NCI-H2107 (cell line): Measurements from ENCODE around the gene DNAH1.

Experiments used
- DNase-seq: peaks from one replicate; lab custom pipeline; 2025; lab: John Stamatoyannopoulos, UW

DNAH1 gene

DNA sequence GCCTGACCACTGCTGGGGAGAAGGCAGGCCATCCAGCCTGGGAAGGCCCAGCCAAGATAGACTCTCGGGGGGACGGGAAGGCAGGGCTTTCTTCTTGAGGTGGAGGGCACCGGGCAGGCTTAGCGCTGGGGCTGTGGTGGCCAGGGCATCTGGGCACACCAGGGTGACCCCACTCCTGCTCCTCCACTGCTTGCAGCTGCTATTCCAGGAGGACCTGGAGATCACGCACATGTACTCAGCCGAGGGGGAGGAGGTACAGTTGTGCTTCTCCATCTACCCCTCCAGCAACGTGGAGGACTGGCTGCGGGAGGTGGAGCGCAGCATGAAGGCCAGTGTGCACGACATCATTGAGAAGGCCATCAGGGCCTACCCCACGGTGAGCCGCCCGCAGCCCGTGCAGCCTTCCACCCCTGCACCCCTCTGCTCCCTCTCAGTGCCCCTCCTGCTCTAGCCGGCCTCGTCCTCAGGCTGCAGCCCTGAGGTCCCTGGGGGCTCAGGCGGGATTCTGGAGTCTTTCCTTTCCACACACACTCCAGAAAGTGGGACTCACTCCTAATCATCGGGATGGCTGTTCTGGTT lies 42.3 kb downstream of the DNAH1 start:
- DNase-seq, result no peak

DNA sequence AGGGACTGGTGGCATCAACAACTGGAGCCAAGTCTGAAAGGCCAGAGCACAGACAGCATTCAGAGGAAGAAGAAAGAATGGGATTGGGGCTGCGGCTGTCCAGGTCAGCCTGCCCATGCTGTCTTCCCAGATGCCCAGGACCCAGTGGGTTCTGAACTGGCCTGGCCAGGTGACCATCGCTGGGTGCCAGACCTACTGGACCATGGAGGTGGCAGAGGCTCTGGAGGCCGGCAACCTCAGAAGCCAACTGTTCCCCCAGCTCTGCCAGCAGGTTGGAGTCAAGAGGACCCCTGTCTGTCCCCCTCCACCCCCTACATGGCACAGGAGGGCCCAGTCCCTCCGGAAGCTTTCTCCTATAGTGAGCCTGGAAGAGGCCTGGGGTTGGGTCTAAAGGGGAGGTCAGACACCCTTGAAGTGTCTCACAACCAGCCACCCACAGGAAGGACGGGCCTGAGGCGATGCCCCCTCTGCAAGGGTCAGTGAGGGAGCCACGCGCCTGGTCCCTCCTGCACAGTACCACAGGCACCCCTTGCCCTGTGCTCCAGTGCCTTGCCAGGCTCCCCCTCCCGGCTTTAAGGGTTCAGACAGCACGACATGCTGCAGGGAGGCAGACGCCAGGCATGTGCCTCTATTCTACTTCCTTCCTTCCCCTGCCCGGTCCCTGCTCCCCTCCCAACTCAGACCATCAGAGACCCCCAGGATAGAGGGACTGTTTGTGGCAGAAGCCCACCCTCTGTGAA lies 43.2 kb downstream of the DNAH1 start:
- no peak for DNase-seq

DNA sequence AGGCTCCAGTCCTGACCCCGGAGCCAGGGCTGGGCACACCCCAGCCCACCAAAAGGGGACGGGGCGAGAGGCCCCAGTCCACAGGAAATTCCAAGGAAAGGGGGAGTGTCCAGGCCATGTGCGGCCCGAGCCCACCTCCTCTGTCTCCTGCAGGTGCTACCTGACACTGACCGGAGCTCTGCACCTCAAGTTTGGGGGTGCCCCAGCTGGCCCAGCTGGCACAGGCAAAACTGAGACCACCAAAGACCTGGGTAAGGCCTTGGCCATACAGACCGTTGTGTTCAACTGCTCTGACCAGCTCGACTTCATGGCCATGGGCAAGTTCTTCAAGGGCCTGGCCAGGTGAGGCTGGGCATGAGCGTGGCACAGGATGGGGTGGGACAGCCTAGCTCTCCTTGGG lies 44.9 kb downstream of the DNAH1 start:
- DNase-seq, result no peak

DNA sequence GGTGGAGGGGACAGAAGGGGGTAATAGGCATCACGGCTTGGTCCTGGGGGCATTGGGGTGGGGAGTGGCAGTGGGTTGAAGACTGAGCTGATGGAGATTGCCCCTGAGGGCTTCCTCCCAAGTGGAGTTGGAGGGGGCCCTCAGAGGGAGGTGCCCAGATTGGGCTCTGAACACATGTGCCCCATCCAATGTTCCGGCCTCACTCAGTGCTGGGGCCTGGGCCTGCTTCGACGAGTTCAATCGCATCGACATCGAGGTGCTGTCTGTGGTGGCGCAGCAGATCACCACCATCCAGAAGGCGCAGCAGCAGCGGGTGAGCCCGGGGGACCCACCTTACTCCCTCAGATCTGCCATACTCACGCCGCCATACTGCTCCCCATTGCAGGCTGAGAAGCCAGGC lies 45.3 kb downstream of the DNAH1 start:
- DNase-seq, result no peak

DNA sequence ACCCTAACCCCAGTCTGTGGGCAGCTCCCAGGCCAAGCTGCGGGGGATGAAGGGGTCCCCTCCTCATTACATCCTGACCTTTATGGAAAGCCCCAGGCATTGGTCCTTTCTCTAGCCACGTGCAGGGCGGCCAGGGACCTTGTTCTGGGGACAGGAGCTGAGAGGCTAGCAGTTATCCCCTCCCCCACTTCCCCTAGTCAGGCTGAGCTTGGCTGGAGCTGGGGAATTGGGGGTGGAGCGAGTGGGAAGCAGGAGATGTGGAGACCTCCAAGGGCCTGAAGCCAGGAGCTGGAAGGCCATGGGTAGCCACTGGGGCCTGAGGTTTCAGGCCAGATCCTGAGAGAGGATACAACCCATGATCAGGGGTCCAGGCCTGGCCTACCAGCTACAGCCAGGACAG lies 45.8 kb downstream of the DNAH1 start:
- DNase-seq, result no peak

DNA sequence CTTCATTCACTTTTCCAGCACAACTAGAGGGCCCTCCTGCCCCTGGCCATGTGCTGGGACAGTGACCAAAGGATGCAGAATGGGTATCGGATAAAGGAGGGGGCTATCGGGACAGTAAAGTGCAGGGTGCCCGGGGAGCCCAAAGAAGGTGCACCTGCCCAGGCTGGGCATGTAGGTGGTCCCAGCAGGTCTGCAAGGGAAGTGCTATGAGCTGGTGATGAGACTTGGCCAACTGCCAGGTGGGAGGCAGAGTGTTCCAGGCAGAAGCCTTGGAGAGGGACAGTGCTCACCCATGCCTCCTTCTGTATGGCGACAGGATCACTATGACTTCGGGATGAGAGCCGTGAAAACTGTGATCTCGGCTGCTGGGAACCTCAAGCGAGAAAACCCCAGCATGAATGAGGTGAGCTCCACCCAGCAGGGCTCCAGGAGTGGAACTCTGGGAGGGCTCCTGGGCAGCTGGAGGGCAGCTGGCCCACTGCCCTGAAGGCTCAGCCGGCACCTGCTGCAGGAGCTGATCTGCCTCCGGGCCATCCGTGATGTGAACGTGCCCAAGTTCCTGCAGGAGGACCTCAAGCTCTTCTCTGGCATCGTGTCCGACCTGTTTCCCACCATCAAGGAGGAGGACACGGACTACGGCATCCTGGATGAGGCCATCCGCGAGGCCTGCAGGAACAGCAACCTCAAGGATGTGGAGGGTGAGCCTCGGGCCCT lies 48.4 kb downstream of the DNAH1 start:
- no peak for DNase-seq

DNA sequence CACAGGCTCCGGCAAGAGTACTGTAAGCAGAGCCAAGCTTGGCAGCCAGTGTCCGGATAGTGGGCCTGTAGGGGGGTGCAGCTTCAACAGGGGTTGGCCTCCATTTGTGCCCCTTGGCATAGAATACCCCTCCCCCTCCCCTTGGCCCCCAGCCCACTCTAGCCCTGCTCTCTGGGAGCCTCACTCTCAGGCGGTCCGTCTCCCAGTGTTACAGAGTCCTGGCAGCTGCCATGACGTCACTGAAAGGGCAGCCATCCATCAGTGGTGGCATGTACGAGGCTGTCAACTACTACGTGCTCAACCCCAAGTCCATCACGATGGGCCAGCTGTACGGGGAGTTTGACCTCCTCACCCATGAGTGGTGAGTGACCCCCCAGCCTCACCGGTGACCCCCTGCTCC lies 50.4 kb downstream of the DNAH1 start:
- no peak for DNase-seq

DNA sequence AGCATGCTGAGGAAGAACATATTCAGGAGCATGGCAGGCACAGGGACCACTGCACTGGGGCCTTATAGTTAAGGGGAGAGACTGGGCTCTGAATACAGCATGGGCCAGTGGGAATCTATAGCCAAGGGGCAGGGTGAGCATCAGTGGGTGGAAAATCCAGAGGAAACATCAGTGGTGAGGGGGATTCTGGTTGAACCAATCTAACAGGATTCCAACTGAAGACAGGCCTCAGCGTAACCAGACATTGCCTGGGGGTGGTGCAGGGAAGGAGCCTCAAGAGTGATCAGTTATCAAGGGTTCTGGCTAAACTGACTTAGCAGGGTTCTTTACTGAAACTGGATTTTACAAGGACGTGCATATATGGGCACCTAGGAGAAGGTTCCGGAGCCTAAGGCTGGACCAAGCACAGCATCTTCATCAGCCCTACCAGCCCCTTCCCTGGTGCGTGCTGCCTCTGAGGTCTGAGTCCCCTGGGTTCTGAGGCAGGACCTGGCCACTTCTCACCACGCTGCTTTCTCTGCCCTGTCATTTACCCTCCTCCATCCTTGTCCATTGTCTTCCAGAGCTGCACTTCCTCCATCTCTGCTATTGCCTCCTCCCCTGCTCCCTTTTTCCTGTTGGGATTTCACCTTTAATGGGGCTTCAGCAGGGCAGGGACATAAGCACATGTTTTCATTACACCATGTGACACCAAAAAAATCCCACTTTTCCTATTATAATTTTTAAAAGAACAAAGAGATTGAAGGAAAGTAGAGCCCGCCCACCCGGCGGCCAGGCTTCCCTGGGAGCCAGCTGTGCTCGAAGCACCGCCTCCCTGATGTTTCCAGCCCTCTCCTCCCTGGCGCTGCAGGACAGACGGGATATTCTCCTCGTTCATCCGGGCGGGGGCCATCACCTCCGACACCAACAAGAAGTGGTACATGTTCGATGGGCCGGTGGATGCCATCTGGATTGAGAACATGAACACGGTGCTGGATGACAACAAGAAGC lies 52.1 kb downstream of the DNAH1 start:
- no peak for DNase-seq

DNA sequence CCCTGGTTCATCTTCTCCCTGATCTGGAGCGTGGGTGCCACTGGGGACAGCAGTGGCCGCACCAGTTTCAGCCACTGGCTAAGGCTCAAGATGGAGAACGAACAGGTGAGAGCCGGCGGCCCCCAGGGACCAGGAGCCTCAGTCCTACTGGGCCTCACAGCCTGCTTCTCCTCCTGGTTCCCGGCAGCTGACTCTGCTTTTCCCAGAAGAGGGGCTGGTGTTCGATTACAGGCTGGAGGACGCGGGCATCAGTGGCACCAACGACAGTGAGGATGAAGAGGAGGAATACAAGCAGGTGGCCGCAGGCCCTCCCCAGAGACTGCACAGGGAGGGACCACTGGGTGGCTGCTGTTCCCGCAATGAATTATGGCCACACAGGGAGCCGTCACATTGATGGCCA lies 54.4 kb downstream of the DNAH1 start:
- no peak for DNase-seq

DNA sequence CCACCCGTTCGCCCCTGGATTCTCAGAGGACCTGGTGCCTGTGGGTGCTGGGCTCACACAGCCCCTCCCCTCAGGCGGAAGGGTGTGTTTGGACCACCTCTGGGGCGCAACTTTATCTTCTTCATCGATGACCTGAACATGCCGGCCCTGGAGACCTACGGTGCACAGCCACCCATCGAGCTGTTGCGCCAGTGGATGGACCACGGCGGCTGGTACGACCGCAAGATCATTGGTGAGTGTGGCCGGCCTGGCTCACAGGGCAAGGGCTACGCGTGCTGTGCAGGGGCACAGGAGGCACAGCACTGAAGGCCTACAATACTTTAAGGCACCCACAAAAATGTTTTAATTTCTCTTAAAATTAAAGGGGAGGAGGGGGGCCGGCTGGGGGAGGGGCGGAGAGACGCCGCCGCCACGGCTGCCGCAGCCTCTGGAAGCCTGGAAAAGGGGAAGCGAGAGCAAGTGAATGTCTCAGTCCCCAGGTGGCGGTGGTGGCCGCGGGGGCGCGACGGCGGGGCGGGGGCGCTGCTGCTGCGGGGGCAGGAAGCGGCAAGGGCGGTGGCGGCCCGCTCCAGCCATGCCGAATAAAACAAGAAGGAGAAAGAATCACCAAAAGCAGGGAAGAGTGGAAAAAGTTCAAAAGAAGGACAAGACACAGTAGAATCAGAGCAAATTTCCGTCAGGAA lies 56.8 kb downstream of the DNAH1 start:
- no peak for DNase-seq

DNA sequence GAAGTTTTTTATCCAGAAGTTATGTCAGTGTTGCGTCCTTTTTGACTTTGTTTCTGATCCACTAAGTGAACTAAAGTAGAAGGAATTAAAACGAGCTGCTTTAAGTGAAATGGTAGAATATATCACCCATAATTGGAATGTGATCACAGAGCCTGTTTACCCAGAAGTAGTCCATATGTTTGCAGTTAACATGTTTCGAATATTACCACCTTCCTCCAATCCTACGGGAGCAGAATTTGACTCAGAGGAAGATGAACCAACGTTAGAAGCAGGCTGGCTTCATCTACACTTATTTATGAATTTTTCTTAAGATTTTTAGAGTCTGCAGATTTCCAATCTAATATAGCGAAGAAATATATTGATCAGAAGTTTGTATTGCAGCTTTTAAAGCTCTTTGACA lies 57.6 kb downstream of the DNAH1 start:
- DNase-seq, result no peak

DNA sequence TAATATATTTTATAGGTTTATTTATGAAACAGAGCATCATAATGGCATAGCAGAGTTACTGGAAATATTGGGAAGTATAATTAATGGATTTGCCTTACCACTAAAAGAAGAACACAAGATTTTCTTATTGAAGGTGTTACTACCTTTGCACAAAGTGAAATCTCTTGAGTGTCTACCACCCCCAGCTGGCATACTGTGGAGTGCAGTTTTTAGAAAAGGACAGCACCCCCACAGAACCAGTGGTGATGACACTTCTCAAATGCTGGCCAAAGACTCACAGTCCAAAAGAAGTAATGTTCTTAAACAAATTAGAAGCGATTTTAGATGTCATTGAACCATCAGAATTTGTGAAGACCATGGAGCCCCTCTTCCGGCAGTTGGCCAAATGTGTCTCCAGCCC lies 58.1 kb downstream of the DNAH1 start:
- no peak for DNase-seq

DNA sequence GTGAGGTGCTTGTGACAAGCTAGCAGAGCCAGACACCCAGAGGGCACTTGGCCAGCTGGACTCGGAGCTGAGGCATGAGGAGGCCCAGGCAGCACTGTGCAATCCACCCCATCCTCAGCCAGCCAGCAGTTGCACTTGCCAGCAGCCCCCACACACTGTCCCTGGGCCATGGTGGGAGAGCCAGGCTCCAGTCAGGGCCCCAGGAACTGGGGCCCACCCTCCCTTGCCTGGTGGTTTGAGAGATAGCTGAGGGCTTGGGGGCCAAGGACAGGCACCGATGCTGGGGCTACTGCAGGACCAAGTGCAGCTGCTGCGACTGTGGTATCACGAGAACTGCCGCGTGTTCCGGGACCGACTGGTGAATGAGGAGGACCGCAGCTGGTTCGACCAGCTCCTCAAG lies 63.5 kb downstream of the DNAH1 start:
- DNase-seq, result no peak

DNA sequence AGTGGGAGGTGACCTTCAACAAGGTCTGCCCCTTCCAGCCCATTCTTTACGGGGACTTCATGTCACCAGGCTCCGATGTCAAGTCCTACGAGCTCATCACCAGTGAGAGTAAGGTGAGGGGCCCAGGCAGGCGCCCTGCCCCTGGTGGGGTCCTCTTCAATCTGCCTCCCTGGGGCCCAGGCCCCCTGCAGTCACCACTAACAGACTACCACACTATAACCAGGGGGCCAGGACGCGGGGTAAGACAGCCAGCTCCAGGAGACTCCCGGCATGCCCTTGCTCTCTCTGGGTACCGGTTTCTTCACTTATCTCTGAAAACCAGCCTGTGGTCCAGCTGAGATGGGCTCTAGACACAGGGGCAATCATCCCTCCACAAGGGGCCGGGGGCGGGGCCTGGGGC lies 63.9 kb downstream of the DNAH1 start:
- DNase-seq, result no peak

DNA sequence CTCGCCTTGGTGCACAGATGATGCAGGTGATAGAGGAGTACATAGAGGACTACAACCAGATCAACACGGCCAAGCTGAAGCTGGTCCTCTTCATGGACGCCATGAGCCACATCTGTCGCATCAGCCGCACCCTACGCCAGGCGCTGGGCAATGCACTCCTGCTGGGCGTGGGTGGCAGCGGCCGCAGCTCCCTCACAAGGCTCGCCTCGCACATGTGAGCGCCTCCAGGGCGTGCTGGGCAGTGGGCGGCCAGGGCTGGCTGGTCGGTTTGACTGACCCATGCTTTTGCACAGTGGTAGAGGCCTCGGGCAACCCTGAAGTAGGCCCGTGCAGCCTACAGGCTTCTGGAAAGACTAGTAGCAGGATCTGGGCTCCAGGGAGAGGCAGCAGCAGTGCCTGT lies 65.5 kb downstream of the DNAH1 start:
- no peak for DNase-seq

DNA sequence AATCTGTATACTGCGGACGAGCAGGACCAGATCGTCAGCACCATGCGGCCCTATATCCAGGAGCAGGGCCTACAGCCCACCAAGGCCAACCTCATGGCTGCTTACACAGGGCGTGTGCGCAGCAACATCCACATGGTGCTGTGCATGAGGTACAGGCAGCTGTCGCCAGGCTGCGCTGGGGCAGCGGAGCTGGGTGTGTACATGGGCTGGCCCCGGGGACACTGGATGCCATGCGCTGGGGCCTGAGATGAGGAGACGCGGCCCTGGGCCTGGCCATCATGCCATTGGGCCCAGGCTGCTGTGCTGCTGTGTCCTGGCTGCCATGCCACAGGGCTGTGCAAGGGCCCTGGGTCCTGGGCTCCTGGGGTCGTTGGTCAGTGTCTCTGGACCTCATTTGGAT lies 67.3 kb downstream of the DNAH1 start:
- no peak for DNase-seq

DNA sequence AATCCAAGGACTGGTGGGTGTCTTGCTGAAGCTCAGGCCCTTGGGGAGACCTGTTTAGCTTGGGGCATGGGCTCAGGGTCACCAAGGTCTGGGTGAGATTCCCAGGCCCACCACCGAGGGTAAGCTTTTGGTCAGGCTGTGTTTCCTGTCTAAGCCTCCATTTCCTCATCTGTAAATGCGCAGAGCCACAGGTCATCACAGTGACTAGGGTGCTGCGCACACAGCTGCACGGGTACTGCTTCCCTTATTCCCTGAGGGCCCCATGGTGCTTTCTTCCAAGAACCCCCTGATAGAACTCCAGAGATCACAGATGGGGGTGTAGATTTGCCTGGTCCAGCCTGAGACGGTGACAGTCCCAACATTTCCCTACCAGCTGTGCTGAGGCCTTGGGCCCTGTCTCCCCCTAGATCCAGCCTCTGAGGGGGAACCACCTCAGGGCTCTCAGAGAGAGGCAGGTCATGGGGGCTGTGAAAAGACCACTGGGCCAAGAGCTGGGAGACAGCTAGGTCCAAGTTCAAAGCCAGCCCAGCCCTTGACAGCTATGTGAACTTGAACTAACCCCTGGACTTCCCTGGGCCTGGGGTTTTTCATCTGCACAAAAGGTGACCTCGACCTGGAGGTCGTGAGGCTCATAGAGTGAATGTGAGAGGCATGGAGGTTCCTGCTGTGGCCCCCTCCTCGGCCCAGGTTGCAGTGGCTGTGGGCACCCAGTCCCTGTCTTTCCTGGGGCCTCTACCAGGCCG lies 68.1 kb downstream of the DNAH1 start:
- no peak for DNase-seq

DNA sequence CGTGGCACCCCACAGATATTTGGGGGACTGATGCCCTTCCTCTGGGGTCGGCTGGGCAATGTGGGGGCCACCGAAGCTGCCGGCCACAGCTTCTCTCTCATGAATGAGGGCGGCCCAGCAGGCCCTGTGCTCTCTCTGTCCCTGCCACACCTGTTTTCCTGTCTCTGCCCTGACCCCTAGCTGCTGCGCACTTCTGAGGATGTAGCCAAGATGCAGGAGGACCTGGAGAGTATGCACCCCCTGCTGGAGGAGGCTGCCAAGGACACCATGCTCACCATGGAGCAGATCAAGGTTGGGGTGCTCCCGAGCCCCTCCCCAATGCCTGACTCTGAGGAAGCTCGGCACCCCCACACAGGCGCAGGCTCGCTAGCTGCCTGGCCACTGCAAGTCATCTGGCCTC lies 69.0 kb downstream of the DNAH1 start:
- no peak for DNase-seq

DNA sequence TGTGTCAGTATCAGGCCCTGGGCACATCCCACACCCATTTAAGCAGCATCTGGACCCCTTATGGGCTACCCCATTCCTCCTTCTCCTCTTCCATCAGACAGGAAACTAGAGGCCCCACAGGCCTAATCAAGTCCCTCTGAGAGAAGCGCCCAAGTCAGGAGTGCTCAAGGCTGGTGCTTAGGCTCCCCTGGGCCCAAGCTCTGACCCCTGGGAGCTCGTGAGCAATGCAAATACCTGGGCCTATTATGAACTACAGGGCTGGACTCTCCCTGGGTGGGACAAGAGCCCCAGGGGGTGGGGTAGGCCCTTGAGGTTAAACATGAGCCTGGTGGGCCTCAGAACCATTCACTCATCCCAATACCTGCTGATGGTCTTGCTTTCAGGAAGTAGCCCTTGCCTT lies 71.4 kb downstream of the DNAH1 start:
- no peak for DNase-seq

DNA sequence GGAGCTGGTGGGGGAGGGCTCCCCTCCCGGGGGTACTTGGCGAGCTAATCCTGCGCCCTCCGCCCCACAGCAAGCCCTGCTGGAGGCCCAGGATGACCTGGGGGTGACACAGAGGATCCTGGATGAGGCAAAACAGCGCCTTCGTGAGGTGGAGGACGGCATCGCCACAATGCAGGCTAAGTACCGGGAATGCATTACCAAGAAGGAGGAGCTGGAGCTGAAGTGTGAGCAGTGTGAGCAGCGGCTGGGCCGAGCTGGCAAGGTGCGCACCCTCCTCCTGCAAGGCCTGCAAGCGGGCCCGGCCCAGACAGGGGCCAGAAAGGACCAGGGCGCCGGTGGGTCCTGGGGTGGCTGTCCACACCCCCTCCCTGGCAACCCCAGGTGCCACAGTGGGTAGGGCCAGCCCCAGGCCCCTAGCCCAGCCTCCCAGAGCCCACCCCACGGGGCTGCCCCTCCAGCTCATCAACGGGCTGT lies 72.3 kb downstream of the DNAH1 start:
- no peak for DNase-seq

DNA sequence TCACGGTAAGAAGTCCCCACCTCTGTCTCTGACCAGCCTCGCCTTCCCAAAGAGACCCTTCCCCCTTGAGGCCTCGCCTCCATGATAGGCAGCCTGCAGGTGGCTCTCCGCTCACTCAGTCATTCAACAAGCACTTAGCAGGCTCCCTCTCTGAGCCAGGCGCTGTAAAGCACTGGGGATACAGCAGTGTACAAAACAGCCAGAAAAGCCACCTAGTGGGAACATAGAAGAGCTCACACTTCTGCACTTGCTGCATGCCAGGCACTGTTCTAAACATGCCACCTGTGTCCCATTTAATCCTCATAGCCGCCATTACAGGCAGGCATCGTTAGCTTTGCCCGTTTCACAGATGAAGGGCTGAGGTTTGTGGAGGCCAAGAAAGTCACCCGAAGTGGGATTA lies 72.8 kb downstream of the DNAH1 start:
- DNase-seq, result no peak
